HG02970 (cell line): ENCODE results near the gene SH3BGRL2.
"Not testable (repeated sequence)": the region's sequence is repeated elsewhere in the genome, so short reads cannot be mapped to it uniquely, and the experiment has no call there.

Source experiments
- ATAC-seq: cut with Tn5 transposase; IDR thresholded peaks from one replicate; pipeline ENCODE4 v1.9.1; 2021; ENCODE audit warnings: mild to moderate bottlenecking, moderate library complexity, moderate number of reproducible peaks; ENCODE audit not compliant: unreplicated experiment, low FRiP score

The SH3BGRL2 gene

GRCh38 chr6:79731471-79731870, 100.3 kb downstream of the SH3BGRL2 start:
- no peak for ATAC-seq

GRCh38 chr6:79733388-79733787, 102.3 kb downstream of the SH3BGRL2 start:
- no peak for ATAC-seq

- ATAC-seq = no peak
Observed at GRCh38 chr6:79734374-79734773, 103.2 kb downstream of the SH3BGRL2 start.

- ATAC-seq = no peak
Observed at GRCh38 chr6:79735183-79735582, 104.1 kb downstream of the SH3BGRL2 start.

GRCh38 chr6:79737172-79737571, 106.0 kb downstream of the SH3BGRL2 start:
- ATAC-seq = no peak

- no peak for ATAC-seq
Observed at GRCh38 chr6:79742030-79742429, 110.9 kb downstream of the SH3BGRL2 start.

- not testable (repeated sequence) for ATAC-seq
Observed at GRCh38 chr6:79745282-79745681, 114.2 kb downstream of the SH3BGRL2 start.

- ATAC-seq = not testable (repeated sequence)
Observed at GRCh38 chr6:79746325-79746724, 115.2 kb downstream of the SH3BGRL2 start.

- ATAC-seq = no peak
Observed at GRCh38 chr6:79750806-79751205, 119.7 kb downstream of the SH3BGRL2 start.
